GM19043 (cell line): Measurements from ENCODE around the gene APLNR.
"Not testable (repeated sequence)": the region's sequence is repeated elsewhere in the genome, so short reads cannot be mapped to it uniquely, and the experiment has no call there.

ENCODE experiments used
- ATAC-seq: cut with Tn5 transposase; IDR thresholded peaks from one replicate; pipeline ENCODE4 v1.9.1; 2021; ENCODE audit warnings: low read depth; ENCODE audit not compliant: unreplicated experiment

Gene APLNR

GRCh38 chr11:57237204-57237681, at the start of gene APLNR:
TSS of gene APLNR (minus strand) at chr11:57237250. CDS start at chr11:57237004, 246 bp downstream.
- ATAC-seq = no peak

DNA sequence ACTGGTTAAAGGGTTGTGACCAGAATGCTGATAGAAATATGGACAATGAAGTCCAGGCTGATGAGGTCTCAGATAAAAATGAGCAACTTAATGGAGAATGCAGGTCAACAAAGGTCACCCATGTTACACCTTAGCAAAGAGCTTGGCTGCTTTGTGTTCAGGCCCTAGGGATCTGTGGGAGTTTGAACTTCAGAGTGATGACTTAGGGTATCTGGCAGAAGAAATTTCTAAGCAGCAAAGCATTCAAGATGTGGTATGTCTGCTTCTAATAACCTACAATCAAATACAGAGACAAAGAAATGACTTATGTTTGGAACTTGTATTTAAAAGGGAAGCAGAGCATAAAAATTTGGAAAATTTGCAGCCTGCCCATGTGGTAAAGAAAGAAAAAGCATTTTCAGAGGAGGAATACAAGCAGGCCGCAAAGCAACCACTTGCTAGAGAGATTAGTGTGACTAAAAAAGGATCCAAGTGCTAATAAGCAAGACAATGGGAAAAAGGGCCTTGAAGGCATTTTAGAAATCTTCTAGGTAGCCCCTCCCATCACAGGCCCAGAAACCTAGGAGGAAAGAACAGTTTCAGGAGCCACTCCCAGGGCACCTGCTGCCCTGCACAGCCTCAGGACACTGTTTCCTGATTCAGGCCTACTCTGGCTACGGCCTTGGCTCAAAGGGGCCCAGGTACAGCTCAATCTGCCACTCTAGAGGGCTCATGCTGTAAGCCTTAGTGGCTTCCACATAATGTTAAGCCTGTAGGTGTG, 46.4 kb upstream of the APLNR start:
- ATAC-seq = no peak

DNA sequence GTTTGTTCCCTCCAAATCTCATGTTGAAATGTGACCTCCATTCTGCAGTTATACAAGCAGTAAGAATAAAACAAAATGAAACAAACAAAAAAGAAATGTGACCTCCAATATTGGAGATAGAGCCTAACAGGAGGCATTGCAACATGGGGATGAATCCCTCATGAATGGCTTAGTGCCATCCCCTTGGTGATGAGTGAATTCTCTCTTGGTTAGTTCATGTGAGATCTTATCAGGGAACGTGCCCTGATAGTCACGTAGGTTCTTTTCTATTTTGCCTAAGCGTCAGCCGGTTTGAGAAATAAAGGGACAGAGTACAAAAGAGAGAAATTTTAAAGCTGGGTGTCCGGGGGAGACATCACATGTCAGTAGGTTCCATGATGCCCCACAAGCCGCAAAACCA, 44.5 kb upstream of the APLNR start:
- ATAC-seq = not testable (repeated sequence)

DNA sequence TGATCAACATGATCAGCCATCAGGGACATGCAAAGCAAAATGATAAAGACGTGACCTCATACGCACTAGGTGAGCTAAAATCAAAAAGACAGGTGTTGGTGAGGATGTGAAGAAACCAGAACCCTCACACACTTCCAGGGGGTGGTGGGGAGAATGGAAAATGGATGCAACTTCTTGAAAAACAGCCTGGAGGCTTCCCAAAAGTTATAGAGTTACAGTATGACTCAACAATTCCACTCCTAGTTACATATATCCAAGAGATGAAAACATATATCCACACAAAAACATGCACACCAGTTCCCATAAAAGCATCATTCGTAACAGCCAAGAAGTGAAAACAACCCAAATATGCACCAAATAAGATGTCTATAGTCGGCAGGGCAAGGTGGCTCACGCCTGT, 42.1 kb upstream of the APLNR start:
- no peak for ATAC-seq

DNA sequence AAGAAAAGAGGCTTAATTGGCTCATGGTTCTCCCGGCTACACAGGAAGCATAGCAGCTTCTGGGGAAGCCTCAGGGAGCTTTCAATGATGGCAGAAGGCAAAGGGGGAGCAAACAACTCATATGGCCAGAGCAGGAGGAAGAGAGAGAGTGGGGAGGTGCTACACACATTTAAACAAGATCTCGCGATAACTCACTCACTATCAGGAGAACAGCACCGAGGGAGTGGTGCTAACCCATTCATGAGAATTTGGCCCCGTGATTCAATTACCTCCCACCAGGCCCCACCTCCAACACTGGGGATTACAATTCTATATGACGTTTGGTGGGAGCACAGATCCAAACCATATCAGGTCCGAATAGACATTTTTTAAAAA, 41.7 kb upstream of the APLNR start:
- no peak for ATAC-seq

DNA sequence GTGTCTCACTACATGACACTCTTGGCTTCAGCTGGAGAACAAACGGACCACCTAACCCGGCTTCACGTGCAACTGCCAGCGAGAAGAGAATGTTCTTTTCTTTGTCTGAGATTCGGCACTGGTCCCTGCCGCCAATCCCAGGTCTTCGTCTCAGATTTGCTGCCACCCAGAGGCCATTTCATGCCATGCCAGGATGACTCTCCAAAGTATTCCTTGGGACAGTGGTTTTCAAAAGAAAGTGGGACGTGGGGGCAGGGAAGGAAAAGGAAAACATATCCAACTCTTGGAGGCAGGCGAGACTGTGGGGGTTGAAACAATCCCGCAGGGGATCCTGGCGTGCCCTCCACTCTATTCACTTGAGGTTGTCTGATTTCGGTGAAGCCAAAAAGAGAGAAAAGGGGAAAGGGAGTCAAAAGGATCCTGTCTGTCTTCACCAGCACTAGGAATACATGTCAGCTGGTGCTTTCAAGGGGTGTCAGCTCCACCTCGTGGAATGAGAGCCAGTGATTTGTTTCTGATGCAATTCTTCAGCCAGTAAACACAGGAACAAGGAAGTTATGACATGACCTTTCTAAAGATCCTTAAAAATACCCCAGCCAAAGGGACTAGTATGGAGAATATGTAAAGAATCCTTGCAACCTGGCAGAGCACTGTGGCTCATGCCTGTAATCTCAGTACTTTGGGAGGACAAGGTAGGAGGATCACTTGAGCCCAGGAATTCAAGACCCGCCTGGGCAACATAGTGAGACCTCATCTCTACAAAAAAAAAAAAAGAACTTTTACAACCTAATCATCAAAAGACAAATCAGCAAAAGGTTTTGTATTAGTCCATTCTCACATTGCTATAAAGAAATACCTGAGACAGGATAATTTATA, 41.0 kb upstream of the APLNR start:
- ATAC-seq = peak; percentile 79

- no peak for ATAC-seq
Observed at GRCh38 chr11:57276971-57277675, 40.1 kb upstream of the APLNR start.

DNA sequence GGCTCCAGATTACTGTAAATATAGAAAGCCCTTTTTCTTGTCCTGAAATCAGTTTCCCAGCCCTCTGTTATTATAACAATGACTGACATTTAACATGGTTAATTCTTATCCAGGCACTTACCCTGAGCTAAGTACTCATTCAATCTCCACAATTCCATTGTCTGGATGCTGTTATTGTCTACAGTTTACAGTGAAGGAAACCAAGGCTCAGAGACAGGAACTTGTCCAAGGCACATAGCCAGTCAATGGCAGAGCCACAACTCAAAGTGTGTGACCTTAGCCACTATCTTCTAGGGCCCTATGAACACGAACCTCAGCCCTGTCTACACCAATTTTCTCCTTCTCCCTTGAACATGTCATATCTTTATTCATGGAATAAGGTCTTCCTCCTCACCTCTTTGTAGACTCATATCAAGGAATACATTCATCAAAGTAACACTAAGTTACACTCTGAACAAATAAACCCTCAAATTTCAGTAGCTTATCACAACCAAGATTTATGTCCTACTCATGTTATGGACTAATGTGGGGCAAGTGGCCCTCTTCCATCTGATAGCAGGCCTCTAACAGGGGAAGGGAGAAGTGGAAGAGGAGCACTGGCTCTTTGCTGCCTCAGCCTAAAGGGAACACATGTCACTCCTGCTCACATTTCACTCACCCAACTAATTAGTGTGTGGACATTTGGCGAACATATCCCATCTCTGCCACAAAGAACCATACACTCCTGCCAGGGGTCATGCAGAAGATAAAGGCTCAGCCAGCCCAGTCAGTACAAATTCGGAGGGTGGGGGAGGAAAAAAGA, 39.3 kb upstream of the APLNR start:
- no peak for ATAC-seq

- no peak for ATAC-seq
Observed at GRCh38 chr11:57275582-57275981, 38.5 kb upstream of the APLNR start.

DNA sequence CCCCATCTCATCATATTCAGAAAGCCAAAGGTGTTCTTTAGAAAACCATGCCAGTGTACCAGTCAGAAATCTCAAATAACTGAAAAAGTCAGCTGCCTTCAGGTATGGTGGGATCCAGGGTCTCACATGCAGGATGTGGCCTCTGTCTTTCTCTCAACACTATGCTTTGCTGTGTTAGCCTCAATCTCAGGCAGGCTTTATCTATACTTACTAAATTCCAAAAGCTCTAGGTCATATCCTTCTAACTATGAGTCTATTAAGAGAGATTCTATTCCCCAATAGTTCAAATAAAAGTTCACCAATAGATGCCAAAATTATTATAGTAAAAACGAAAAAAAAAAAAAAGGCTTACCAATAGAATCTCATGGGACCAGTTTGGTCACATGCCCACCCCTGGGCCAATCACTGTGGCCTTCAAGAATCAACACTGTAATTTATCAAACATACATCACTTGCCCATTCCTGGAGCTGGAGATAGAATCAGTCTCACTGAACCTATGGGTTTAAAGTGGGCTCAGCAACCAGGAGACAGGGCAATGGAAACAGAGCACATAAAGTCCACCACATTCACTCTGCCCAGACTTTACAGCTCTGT, 38.0 kb upstream of the APLNR start:
- no peak for ATAC-seq

- no peak for ATAC-seq
Observed at GRCh38 chr11:57273448-57274058, 36.5 kb upstream of the APLNR start.

DNA sequence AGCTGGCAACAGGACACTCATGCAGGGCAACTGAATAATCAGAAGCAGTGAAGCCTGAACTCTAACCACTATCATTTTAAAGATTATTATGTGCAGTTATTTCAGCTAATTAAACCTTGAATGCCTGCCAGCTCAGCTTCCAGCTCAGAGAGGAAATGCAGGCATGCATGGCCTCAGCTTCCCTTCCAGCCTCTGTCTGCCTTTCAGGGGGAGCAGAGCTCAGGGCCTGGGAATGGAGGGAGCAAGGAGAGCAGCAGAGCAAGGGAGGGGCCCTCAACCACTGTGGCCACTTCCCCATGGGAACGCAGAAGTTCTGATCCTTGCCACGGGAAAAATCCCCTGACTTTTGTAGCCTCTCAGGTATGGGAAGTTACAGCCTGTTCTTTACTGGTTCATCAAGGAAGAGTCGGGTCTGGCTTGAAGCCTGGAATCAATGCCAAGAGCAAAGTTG, 32.5 kb upstream of the APLNR start:
- ATAC-seq = no peak

DNA sequence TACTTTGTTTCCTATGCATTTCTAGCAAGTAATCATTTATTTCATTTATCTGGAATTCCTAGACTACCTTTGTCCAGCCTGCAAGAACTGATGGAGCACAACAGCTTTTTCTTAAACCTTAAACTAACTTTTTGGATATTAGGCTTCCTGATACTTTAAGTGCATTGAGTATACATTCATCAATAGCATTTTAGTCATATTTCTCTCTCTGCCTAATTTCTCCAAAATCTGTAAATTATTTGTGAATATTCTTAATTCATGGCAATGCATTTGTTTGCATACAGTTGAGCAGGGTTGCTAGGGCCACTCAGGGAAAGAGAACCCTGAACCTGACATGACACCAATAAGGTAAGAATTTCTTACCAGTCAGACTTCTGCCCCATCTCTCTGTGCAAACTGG, 29.1 kb upstream of the APLNR start:
- no peak for ATAC-seq

DNA sequence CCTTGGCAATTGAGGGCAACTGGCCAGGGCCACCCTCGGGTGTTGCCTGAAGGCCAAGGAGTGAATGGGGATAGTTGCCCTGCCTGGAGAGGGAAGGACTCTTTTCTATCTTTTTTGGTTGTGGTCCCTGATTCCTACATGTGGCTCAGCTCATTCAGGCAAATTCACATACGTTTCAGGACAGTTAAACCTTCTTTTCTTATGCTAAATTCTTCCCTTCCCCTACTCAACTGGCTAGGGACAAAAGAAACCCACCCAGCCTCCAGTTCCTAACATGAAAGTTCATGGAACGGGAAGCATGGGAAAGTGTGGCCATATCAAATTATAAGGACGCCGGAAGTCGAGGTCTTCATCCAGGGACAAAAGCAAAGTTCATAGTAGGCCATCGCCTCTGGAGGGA, 26.3 kb upstream of the APLNR start:
- ATAC-seq = no peak

GRCh38 chr11:57262157-57262556, 25.1 kb upstream of the APLNR start:
- no peak for ATAC-seq

DNA sequence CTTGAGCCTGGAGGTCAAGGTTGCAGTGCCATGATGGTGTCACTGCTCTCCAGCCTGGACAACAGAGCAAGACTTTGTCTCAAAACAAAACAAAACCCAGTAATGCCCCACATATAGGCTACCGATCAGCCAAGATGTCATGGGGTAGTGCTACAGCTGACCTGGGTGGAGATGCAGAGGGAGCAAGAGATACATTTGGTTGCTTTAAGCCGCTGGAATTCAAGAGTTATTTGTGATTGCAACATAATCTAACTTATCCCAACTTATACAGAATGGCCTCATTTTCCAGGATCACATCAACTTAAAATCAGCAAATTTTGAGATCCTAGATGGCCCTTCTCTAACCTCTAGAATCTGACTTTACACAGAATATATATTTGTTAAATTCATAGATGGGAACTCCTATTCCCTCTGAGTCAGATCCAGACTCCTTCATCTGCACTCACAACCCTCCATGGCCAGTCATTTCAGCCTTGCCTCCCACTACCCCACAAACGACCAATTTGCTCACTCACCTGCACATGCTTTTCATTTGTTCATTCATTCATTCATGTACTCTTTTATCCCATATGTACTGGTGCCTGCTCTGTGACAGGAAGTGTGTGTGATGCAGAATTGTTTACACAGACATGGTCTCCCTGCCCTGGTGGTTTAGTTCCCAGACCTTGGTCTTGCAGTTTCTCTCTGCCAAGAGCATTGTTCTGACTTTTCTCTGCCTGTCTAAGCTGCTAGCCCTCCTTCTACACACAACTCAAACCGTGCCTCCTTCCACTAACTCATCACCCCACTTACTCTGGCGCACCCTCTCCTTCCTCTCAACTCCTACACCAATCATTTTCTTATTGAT, 24.1 kb upstream of the APLNR start:
- no peak for ATAC-seq

GRCh38 chr11:57256119-57256518, 19.1 kb upstream of the APLNR start:
- ATAC-seq = no peak

DNA sequence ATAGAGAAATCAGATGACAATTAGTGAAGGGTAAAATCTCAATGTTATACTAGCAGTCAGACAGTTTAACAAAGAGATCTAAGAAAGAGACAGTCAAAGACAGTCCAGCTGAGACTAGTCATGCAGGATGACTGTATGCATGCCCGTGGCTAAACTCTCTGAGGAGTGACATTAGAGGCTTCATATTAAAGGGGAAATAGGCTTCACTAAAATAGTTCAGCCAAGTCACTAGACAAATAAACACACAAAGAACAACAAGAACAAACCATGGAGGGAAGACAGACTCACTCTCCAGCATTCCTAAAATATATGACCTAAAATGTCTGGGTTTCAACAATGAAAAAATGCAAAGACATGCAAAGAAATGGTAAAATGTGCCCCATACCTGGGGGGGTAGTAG, 18.6 kb upstream of the APLNR start:
- ATAC-seq = no peak

DNA sequence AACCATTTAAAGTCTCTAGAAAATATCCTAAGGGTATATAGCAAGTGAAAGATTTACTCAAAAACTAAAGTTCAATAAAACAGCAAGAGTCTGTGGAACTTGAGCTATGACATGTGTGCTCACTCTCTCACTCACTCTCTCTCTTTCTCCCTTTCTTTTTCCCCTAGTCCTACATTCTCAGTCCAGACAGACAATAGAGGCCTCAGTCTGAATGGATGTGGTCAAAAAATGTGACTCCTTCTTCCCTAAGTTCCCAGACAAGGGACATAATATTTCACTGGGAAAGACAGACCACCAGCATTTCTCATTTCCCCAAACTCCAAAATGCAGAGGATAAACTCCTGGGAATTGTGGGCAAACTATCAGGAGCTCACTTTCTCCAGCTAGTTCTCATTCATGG, 17.6 kb upstream of the APLNR start:
- ATAC-seq = no peak
